Left lung (tissue), 10 donors: ENCODE measurements around the gene NDUFS5. TPM values are rescaled to one million over a fixed set of nuclear protein-coding genes. Genes with fewer than 3 reads are reported as not detected.

Experiments
- ATAC-seq: fragments of 200-7000 bp; cut with Tn5 transposase; one replicate; pipeline ENCODE4 v1.9.1; 2020; ENCODE audit warnings: moderate library complexity
- DNase-seq, 4 donors: peaks; one replicate each; pipeline ENCODE4 v3.0.0-alpha.2; 2013 to 2020
- H3K27ac ChIP-seq, 2 donors: fragments of 200-600 bp; sonication (generic) in 1 of 2; one replicate each; pipeline versions ENCODE4 v1.5.0 to v1.8.0; 2020 to 2021
- H3K27me3 ChIP-seq, 2 donors: fragments of 200-600 bp; sonication (generic) in 1 of 2; one replicate each; pipeline versions ENCODE4 v1.5.0 to v1.8.0; 2020 to 2021
- H3K36me3 ChIP-seq, 2 donors: fragments of 200-600 bp; sonication (generic) in 1 of 2; one replicate each; pipeline versions ENCODE4 v1.5.0 to v1.8.0; 2020 to 2021
- H3K4me1 ChIP-seq, 2 donors: fragments of 200-600 bp; one replicate each; pipeline ENCODE4 v1.8.0; 2021
- H3K4me3 ChIP-seq, 2 donors: fragments of 200-600 bp; sonication (generic) in 1 of 2; one replicate each; pipeline versions ENCODE4 v1.5.0 to v1.8.0; 2020 to 2021; ENCODE audit warnings: mild to moderate bottlenecking in 1 of 2
- H3K9me3 ChIP-seq, 2 donors: fragments of 200-600 bp; sonication (generic) in 1 of 2; one replicate each; pipeline versions ENCODE4 v1.5.0 to v1.8.0; 2020 to 2021
- CTCF ChIP-seq, 2 donors: fragments of 200-600 bp; sonication (generic) in 1 of 2; IDR thresholded peaks; one replicate each; pipeline versions ENCODE4 v1.5.0 to v1.8.0; 2021; ENCODE audit warnings: antibody characterized with exemption in 2 of 2
- intact Hi-C, 2 donors: fragments of 100-400 bp; cut with DNase I; formaldehyde crosslinking; loops; one replicate each; pipeline versions ENCODE4 v1.11.2 to v1.14.2; 2022
- polyA plus RNA-seq, 6 donors: library from polyadenylated mRNA; unstranded; fragments of 120-200 nt; gene quantifications; one replicate each; pipeline ENCODE4 v1.2.1, GENCODE V29; 2013; ENCODE audit not compliant: insufficient read length in 6 of 6
- total RNA-seq, 2 donors: library from RNA; stranded (reverse); fragmentation: NEBNext Ultra II Directional; extraction: Animal tissue kit (Norgen Biotek cat#: 25700); gene quantifications; one replicate each; pipeline ENCODE4 v1.2.1, GENCODE V29; 2021
- donor health status: DM: no; HTN: yes; CAD: no.
- donor health status: DM: no; HTN: no; CAD: no.

Gene NDUFS5
- total and polyA plus RNA-seq, 8 donors, result 104 to 292 (median 226) TPM

- TF ChIP-seq CTCF (IDR thresholded peaks at IDR 0.05), result no peak
- Histone ChIP-seq H3K9me3 (no peaks in the 10 kb centered on the region), H3K4me3 (no peak overlapping the region), H3K27ac (peak overlapping the region in 1 of 2 donors; percentile 13), H3K4me1 (no peaks in the 10 kb centered on the region), H3K36me3 (peaks cover 0 to 84% of the 10 kb centered on the region in 2 donors), H3K27me3 (no peaks in the 10 kb centered on the region)
- ATAC-seq (no peak), DNase-seq (no peak)
- intact Hi-C loops, result no loop called here
Measured at GRCh38 chr1:39034114-39034654, 8.0 kb downstream of the NDUFS5 start.

- DNase-seq, result no peak
- intact Hi-C loops, result no loop called here
- Histone ChIP-seq H3K4me1 (no peaks in the 10 kb centered on the region), H3K27ac (no peak overlapping the region), H3K36me3 (peaks cover 0 to 71% of the 10 kb centered on the region in 2 donors), H3K9me3 (no peaks in the 10 kb centered on the region), H3K4me3 (no peak overlapping the region), H3K27me3 (no peaks in the 10 kb centered on the region)
- ATAC-seq, result no peak
- TF ChIP-seq CTCF (IDR thresholded peaks at IDR 0.05), result no peak
Measured at GRCh38 chr1:39036678-39037077, 10.5 kb downstream of the NDUFS5 start.

- Histone ChIP-seq H3K27ac (peak overlapping the region in 1 of 2 donors; percentile 69), H3K27me3 (no peaks in the 10 kb centered on the region), H3K4me3 (no peak overlapping the region), H3K36me3 (peaks cover 0 to 23% of the 10 kb centered on the region in 2 donors), H3K9me3 (no peaks in the 10 kb centered on the region), H3K4me1 (no peaks in the 10 kb centered on the region)
- DNase-seq, result no peak
- intact Hi-C loops, result no loop called here
- ATAC-seq, result no peak
- TF ChIP-seq CTCF (IDR thresholded peaks at IDR 0.05), result no peak
Measured at GRCh38 chr1:39043513-39043912, 17.4 kb downstream of the NDUFS5 start.

- H3K27me3 ChIP-seq, result no peaks in the 10 kb centered on the region
- ATAC-seq (no peak), DNase-seq (no peak)
- H3K4me1 ChIP-seq, result no peaks in the 10 kb centered on the region
- no peak for TF ChIP-seq CTCF (IDR thresholded peaks at IDR 0.05)
- no peaks in the 10 kb centered on the region for H3K9me3 ChIP-seq
- H3K27ac ChIP-seq, result no peak overlapping the region
- H3K4me3 ChIP-seq, result no peak overlapping the region
- intact Hi-C loops, result no loop called here
- H3K36me3 ChIP-seq, result peaks cover 0 to 20% of the 10 kb centered on the region in 2 donors
Measured at GRCh38 chr1:39044762-39045161, 18.6 kb downstream of the NDUFS5 start.

GRCh38 chr1:39045231-39045630, 19.1 kb downstream of the NDUFS5 start:
- Histone ChIP-seq H3K27me3 (no peaks in the 10 kb centered on the region), H3K9me3 (no peaks in the 10 kb centered on the region), H3K27ac (no peak overlapping the region), H3K4me3 (no peak overlapping the region), H3K4me1 (no peaks in the 10 kb centered on the region), H3K36me3 (peaks cover 0 to 20% of the 10 kb centered on the region in 2 donors)
- TF ChIP-seq CTCF (IDR thresholded peaks at IDR 0.05), result no peak
- ATAC-seq (no peak), DNase-seq (no peak)
- intact Hi-C loops, result no loop called here
